Panc1 (cell line): ENCODE measurements around the gene DSCAML1. TPM values are rescaled to one million over a fixed set of nuclear protein-coding genes. Genes with fewer than 3 reads are reported as not detected.

Experiments used
- ATAC-seq: fragments of 200-7000 bp; cut with Tn5 transposase; 2 replicates; pipeline ENCODE4 v1.9.1; 2020; ENCODE audit warnings: mild to moderate bottlenecking, moderate library complexity
- BruUV-seq: library from RNA; stranded (reverse); fragments of 400-500 nt; replicated peaks from 2 replicates; lab custom pipeline; 2021; lab: Mats Ljungman, UMichigan
- CTCF ChIA-PET: fragments of 300-600 bp; sonication (Branson Sonifier 250); formaldehyde crosslinking; loops from one replicate; lab custom pipeline; 2022; ENCODE audit warnings: antibody characterized with exemption; lab: Charles Lee
- POLR2A ChIA-PET: fragments of 300-600 bp; sonication (Branson Sonifier 250); formaldehyde crosslinking; loops from one replicate; lab custom pipeline; 2022; ENCODE audit warnings: antibody characterized with exemption; lab: Charles Lee
- DNase-seq: peaks from one replicate; pipeline ENCODE4 v3.0.0-alpha.2; 2010; ENCODE audit warnings: low read depth, low spot score
- H3K27ac ChIP-seq: 2 replicates; pipeline ENCODE4 v1.5.1; 2011; ENCODE audit warnings: mild to moderate bottlenecking, low read length, inconsistent platforms
- H3K27me3 ChIP-seq: fragments of 200-500 bp; sonication (Bioruptor generic); 2 replicates; pipeline ENCODE4 v1.6.0; 2014; ENCODE audit warnings: low read length, inconsistent platforms; ENCODE audit not compliant: control insufficient read depth, insufficient read depth
- H3K36me3 ChIP-seq: fragments of 200-500 bp; sonication (Bioruptor generic); 2 replicates; pipeline ENCODE4 v1.5.1; 2014; ENCODE audit warnings: inconsistent platforms, mild to moderate bottlenecking, low read length, moderate library complexity; ENCODE audit not compliant: control insufficient read depth, insufficient read depth
- H3K4me1 ChIP-seq: 2 replicates; pipeline ENCODE4 v1.5.1; 2011; ENCODE audit warnings: inconsistent platforms, mild to moderate bottlenecking, low read length, moderate library complexity; ENCODE audit not compliant: control insufficient read depth, insufficient read depth
- H3K4me3 ChIP-seq, 2 experiments: 2 replicates each; pipeline ENCODE4 v1.5.1; 2011 to 2012; ENCODE audit warnings: low read depth in 2 of 2, low read length in 2 of 2, mild to moderate bottlenecking in 2 of 2, inconsistent platforms in 1 of 2, moderate library complexity in 1 of 2
- H3K9me3 ChIP-seq: fragments of 200-500 bp; sonication (Bioruptor generic); 2 replicates; pipeline ENCODE4 v1.5.1; 2014; ENCODE audit warnings: low read depth, mild to moderate bottlenecking, inconsistent platforms, low read length, moderate library complexity; ENCODE audit not compliant: control insufficient read depth, insufficient read depth
- CTCF ChIP-seq: fragments of 450-650 bp; IDR thresholded peaks from 2 replicates; pipeline ENCODE4 v1.5.1; 2017; ENCODE audit warnings: mild to moderate bottlenecking
- POLR2AphosphoS5 ChIP-seq: IDR thresholded peaks from 2 replicates; pipeline ENCODE4 v1.6.1; 2012; ENCODE audit warnings: mild to moderate bottlenecking, low read depth, low read length, moderate library complexity
- REST ChIP-seq, 2 experiments: IDR thresholded peaks; 2 replicates each; pipeline ENCODE4 v1.6.1; 2011 to 2012; ENCODE audit warnings: low read depth in 2 of 2, control low read depth in 1 of 2, low read length in 1 of 2, mild to moderate bottlenecking in 1 of 2, moderate library complexity in 1 of 2; ENCODE audit not compliant: insufficient read depth in 1 of 2
- SIN3A ChIP-seq: IDR thresholded peaks from 2 replicates; pipeline ENCODE4 v1.6.1; 2012; ENCODE audit warnings: low read depth, mild to moderate bottlenecking, low read length, moderate library complexity, borderline replicate concordance; ENCODE audit not compliant: insufficient read depth
- TCF7L2 ChIP-seq: IDR thresholded peaks from 2 replicates; pipeline ENCODE4 v1.6.1; 2011; ENCODE audit warnings: mild to moderate bottlenecking, low read depth, low read length, inconsistent platforms
- in situ Hi-C: cut with HindIII; loops from 2 replicates; pipeline ENCODE4 v1.10.0; 2016; ENCODE audit warnings: low sequenced_read_pairs, low pct_unique_long_range_greater_than_20kb
- intact Hi-C: fragments of 100-400 bp; cut with micrococcal nuclease; formaldehyde crosslinking; loops from one replicate; pipeline ENCODE4 v1.10.0; 2022; ENCODE audit not compliant: unreplicated experiment
- total RNA-seq: library from RNA; stranded (reverse); gene quantifications from one replicate; pipeline ENCODE4 v1.2.1, GENCODE V29; 2021; ENCODE audit not compliant: unreplicated experiment

The DSCAML1 gene
- total RNA-seq, 1 experiment from 2014 or later = 1.6 TPM

- CTCF ChIA-PET = no interaction called here
- Histone ChIP-seq H3K4me1 (no peaks in the 10 kb centered on the region), H3K9me3 (no peaks in the 10 kb centered on the region), H3K36me3 (no peaks in the 10 kb centered on the region), H3K27me3 (peaks cover 9% of the 10 kb centered on the region), H3K27ac (no peak overlapping the region), H3K4me3 (no peak overlapping the region)
- intact Hi-C loops (no loop called here), in situ Hi-C loops (no loop called here)
- TF ChIP-seq SIN3A (no peak), TCF7L2 (no peak), POLR2AphosphoS5 (no peak), REST (IDR thresholded peaks at IDR 0.05; ENCODE audit: insufficient read depth in 1 of 2, low read depth in 2 of 2, low read length in 1 of 2) (no peak), CTCF (no peak)
- DNase-seq = no peak
- POLR2A ChIA-PET = no interaction called here
- no TSS peak for BruUV-seq
- ATAC-seq = no peak
These were observed 112.9 kb downstream of the DSCAML1 start for GRCh38 chr11:117684111-117684510.

- ATAC-seq = no peak
- no peak for DNase-seq
- in situ Hi-C loops = no loop called here
- Histone ChIP-seq H3K4me3 (no peak overlapping the region), H3K36me3 (no peaks in the 10 kb centered on the region), H3K9me3 (no peaks in the 10 kb centered on the region), H3K27ac (no peak overlapping the region), H3K4me1 (no peaks in the 10 kb centered on the region), H3K27me3 (peaks cover 7% of the 10 kb centered on the region; the same call in 1 of the 2 replicates)
- POLR2A ChIA-PET = no interaction called here
- no TSS peak for BruUV-seq
- TF ChIP-seq REST (IDR thresholded peaks at IDR 0.05; ENCODE audit: insufficient read depth in 1 of 2, low read depth in 2 of 2, low read length in 1 of 2) (no peak), SIN3A (no peak), CTCF (no peak), POLR2AphosphoS5 (no peak), TCF7L2 (no peak)
- intact Hi-C loops = no loop called here
- CTCF ChIA-PET = no interaction called here
These were observed 115.6 kb downstream of the DSCAML1 start for GRCh38 chr11:117681438-117681837.
